DOHH2 (cell line): ENCODE results near the gene ZNF415.

Experiments
- H3F3A ChIP-seq: fragments of 200-600 bp; sonication (generic), shearing (Covaris generic); 2 replicates; pipeline ENCODE4 v1.6.0; 2016; ENCODE audit warnings: antibody characterized with exemption, mild to moderate bottlenecking; ENCODE audit not compliant: control insufficient read depth, insufficient read depth
- H3K27ac ChIP-seq: fragments of 200-600 bp; sonication (generic); 2 replicates; pipeline ENCODE4 v1.5.1; 2014; ENCODE audit warnings: low read depth, mild to moderate bottlenecking, low read length, moderate library complexity
- H3K27me3 ChIP-seq: fragments of 200-600 bp; sonication (generic); 2 replicates; pipeline ENCODE4 v1.6.1; 2014; ENCODE audit warnings: mild to moderate bottlenecking, low read length, mixed read lengths; ENCODE audit not compliant: control insufficient read depth
- H3K36me3 ChIP-seq: fragments of 200-600 bp; sonication (generic); 2 replicates; pipeline ENCODE4 v1.6.1; 2014; ENCODE audit warnings: mild to moderate bottlenecking, low read length, moderate library complexity, mixed read lengths; ENCODE audit not compliant: control insufficient read depth
- H3K4me1 ChIP-seq: fragments of 200-600 bp; sonication (generic); 2 replicates; pipeline ENCODE4 v1.6.1; 2014; ENCODE audit warnings: mild to moderate bottlenecking, low read length, mixed read lengths; ENCODE audit not compliant: control insufficient read depth
- H3K4me2 ChIP-seq: fragments of 200-600 bp; sonication (generic); 2 replicates; pipeline ENCODE4 v1.6.0; 2014; ENCODE audit warnings: mild to moderate bottlenecking, low read length, moderate library complexity
- H3K4me3 ChIP-seq: fragments of 200-600 bp; sonication (generic); 2 replicates; pipeline ENCODE4 v1.5.1; 2014; ENCODE audit warnings: mild to moderate bottlenecking, low read length, mixed read lengths
- H3K79me2 ChIP-seq: fragments of 200-600 bp; sonication (generic); 2 replicates; pipeline ENCODE4 v1.6.1; 2014; ENCODE audit warnings: mild to moderate bottlenecking, low read length, mixed read lengths; ENCODE audit not compliant: control insufficient read depth
- H3K9me2 ChIP-seq: fragments of 200-600 bp; sonication (generic); replicated peaks from 2 replicates; pipeline ENCODE4 v1.6.1; 2014; ENCODE audit warnings: mild to moderate bottlenecking, low read length, mixed read lengths; ENCODE audit not compliant: control insufficient read depth
- H3K9me3 ChIP-seq: fragments of 200-600 bp; sonication (generic); 2 replicates; pipeline ENCODE4 v1.6.1; 2014; ENCODE audit warnings: antibody characterized with exemption, low read length, mixed read lengths; ENCODE audit not compliant: control insufficient read depth, insufficient read depth
- H4K20me1 ChIP-seq: fragments of 200-600 bp; sonication (generic); 2 replicates; pipeline ENCODE4 v1.6.0; 2014; ENCODE audit warnings: low read depth, mild to moderate bottlenecking, antibody characterized with exemption, low read length, moderate library complexity; ENCODE audit not compliant: control insufficient read depth, insufficient read depth
- CTCF ChIP-seq: fragments of 200-600 bp; sonication (generic); IDR thresholded peaks from one replicate; pipeline ENCODE4 v1.5.1; 2014; ENCODE audit warnings: antibody characterized with exemption, mild to moderate bottlenecking, low read depth, low read length; ENCODE audit not compliant: poor library complexity, severe bottlenecking
- EZH2phosphoT487 ChIP-seq: fragments of 200-600 bp; sonication (generic); IDR thresholded peaks from 2 replicates; pipeline ENCODE4 v1.6.1; 2017; ENCODE audit warnings: borderline replicate concordance, mild to moderate bottlenecking, antibody characterized with exemption, low read length, moderate library complexity, mixed read lengths

ZNF415 gene

GRCh38 chr19:53057904-53058580, 74.7 kb downstream of the ZNF415 start:
- Histone ChIP-seq H3K9me3 (peaks cover 11% of the 10 kb centered on the region), H3K27ac (no peak overlapping the region), H3K36me3 (no peaks in the 10 kb centered on the region), H3K4me2 (no peak overlapping the region), H4K20me1 (no peaks in the 10 kb centered on the region), H3K9me2 (no peaks in the 10 kb centered on the region), H3F3A (no peaks in the 10 kb centered on the region), H3K27me3 (no peaks in the 10 kb centered on the region), H3K4me1 (no peaks in the 10 kb centered on the region), H3K79me2 (no peaks in the 10 kb centered on the region), H3K4me3 (no peak overlapping the region)
- TF ChIP-seq CTCF (no peak), EZH2phosphoT487 (no peak)
